HCT116 (cell line): Measurements from ENCODE around the gene SLC38A2. TPM values are rescaled to one million over a fixed set of nuclear protein-coding genes. Genes with fewer than 3 reads are reported as not detected.

ENCODE experiments used
- ATAC-seq: fragments of 200-7000 bp; cut with Tn5 transposase; 2 replicates; pipeline ENCODE4 v1.9.1; 2020; ENCODE audit warnings: mild to moderate bottlenecking, moderate library complexity
- BruUV-seq: library from RNA; stranded (reverse); fragments of 400-500 nt; replicated peaks from 2 replicates; lab custom pipeline; 2021; lab: Mats Ljungman, UMichigan
- CTCF ChIA-PET: fragments of 300-600 bp; sonication (Branson Sonifier 250); formaldehyde crosslinking; loops from one replicate; lab custom pipeline; 2021; ENCODE audit warnings: antibody characterized with exemption; lab: Charles Lee
- POLR2A ChIA-PET: fragments of 300-600, 350-600 bp; sonication (Branson Sonifier 250); formaldehyde crosslinking; loops from one replicate; lab custom pipeline; 2021; ENCODE audit warnings: antibody characterized with exemption; lab: Charles Lee
- RAD21 ChIA-PET, 2 experiments: fragments of 300-600 bp; sonication (Branson Sonifier 250); formaldehyde crosslinking; loops; one replicate each; lab custom pipeline; 2023; ENCODE audit warnings: low total read pairs in 2 of 2; ENCODE audit not compliant: uncharacterized antibody in 2 of 2, unreplicated experiment in 2 of 2, low non-redundant PET in 1 of 2; lab: Charles Lee
- DNase-seq: peaks from one replicate; pipeline ENCODE4 v3.0.0-alpha.2; 2010; ENCODE audit warnings: low read depth, low spot score
- H2AFZ ChIP-seq: fragments of 200-600 bp; shearing (Covaris generic), sonication (generic); 2 replicates; pipeline ENCODE4 v1.6.1; 2017; ENCODE audit warnings: low read depth, mixed run types, mixed read lengths, antibody characterized with exemption, low read length; ENCODE audit not compliant: poor library complexity, severe bottlenecking
- H3K27ac ChIP-seq: 2 replicates; pipeline ENCODE4 v1.5.1; 2012; ENCODE audit warnings: low read depth, low read length
- H3K27me3 ChIP-seq: fragments of 200-600 bp; sonication (generic); 2 replicates; pipeline ENCODE4 v1.6.1; 2016; ENCODE audit warnings: mixed run types, low read length, mixed read lengths; ENCODE audit not compliant: insufficient read depth
- H3K36me3 ChIP-seq, 2 experiments: fragments of 200-500 bp in 1 of 2; fragments of 200-600 bp in 1 of 2; sonication (Bioruptor generic) in 1 of 2; sonication (generic) in 1 of 2; 2 replicates each; pipeline versions ENCODE4 v1.5.1 to v1.6.1; 2014 to 2016; ENCODE audit warnings: low read length in 2 of 2, inconsistent platforms in 1 of 2, mixed read lengths in 1 of 2, mixed run types in 1 of 2; ENCODE audit not compliant: insufficient read depth in 2 of 2, control insufficient read depth in 1 of 2
- H3K4me1 ChIP-seq, 2 experiments: fragments of 200-600 bp in 1 of 2; sonication (generic) in 1 of 2; 2 replicates each; pipeline versions ENCODE4 v1.5.1 to v1.6.1; 2012 to 2017; ENCODE audit warnings: low read length in 2 of 2, inconsistent platforms in 1 of 2, mild to moderate bottlenecking in 1 of 2, mixed read lengths in 1 of 2, mixed run types in 1 of 2, moderate library complexity in 1 of 2; ENCODE audit not compliant: insufficient read depth in 2 of 2, control insufficient read depth in 1 of 2
- H3K4me2 ChIP-seq: fragments of 200-600 bp; sonication (generic); 2 replicates; pipeline ENCODE4 v1.6.1; 2017; ENCODE audit warnings: mixed run types, low read length, mixed read lengths
- H3K4me3 ChIP-seq, 2 experiments: fragments of 200-600 bp in 1 of 2; sonication (generic) in 1 of 2; replicated peaks in 1 of 2; 2 replicates each; pipeline ENCODE4 v1.5.1; 2011 to 2016; ENCODE audit warnings: low read length in 2 of 2, control low read depth in 1 of 2, low read depth in 1 of 2, mild to moderate bottlenecking in 1 of 2, mixed read lengths in 1 of 2, mixed run types in 1 of 2
- H3K79me2 ChIP-seq: fragments of 200-600 bp; sonication (generic); 2 replicates; pipeline ENCODE4 v1.6.1; 2017; ENCODE audit warnings: mild to moderate bottlenecking, mixed run types, low read length, moderate library complexity, mixed read lengths; ENCODE audit not compliant: insufficient read depth
- H3K9ac ChIP-seq: fragments of 200-600 bp; sonication (generic); 2 replicates; pipeline ENCODE4 v1.6.1; 2016; ENCODE audit warnings: low read length, mixed read lengths
- H3K9me2 ChIP-seq: fragments of 200-600 bp; sonication (generic), shearing (Covaris generic); 2 replicates; pipeline ENCODE4 v1.6.1; 2017; ENCODE audit warnings: mixed run types, mild to moderate bottlenecking, moderate library complexity; ENCODE audit not compliant: insufficient read depth
- H3K9me3 ChIP-seq, 2 experiments: fragments of 200-500 bp in 1 of 2; fragments of 200-600 bp in 1 of 2; sonication (Bioruptor generic) in 1 of 2; sonication (generic) in 1 of 2; 2 replicates each; pipeline ENCODE4 v1.6.1; 2014 to 2017; ENCODE audit warnings: low read length in 2 of 2, mixed read lengths in 2 of 2, inconsistent platforms in 1 of 2, low read depth in 1 of 2, mild to moderate bottlenecking in 1 of 2, mixed run types in 1 of 2, moderate library complexity in 1 of 2; ENCODE audit not compliant: control insufficient read depth in 1 of 2, insufficient read depth in 1 of 2
- H4K20me1 ChIP-seq: fragments of 200-600 bp; sonication (generic), shearing (Covaris generic); 2 replicates; pipeline ENCODE4 v1.6.1; 2017; ENCODE audit warnings: mixed run types, mild to moderate bottlenecking, moderate library complexity; ENCODE audit not compliant: insufficient read depth
- ATF3 ChIP-seq: IDR thresholded peaks from 2 replicates; pipeline ENCODE4 v1.6.1; 2012
- CEBPB ChIP-seq: IDR thresholded peaks from 2 replicates; pipeline ENCODE4 v1.6.1; 2012; ENCODE audit warnings: low read depth
- CTCF ChIP-seq, 3 experiments: fragments of 200-600 bp in 1 of 3; sonication (generic) in 1 of 3; IDR thresholded peaks in 2 of 3; conservative IDR thresholded peaks in 1 of 3; 2 replicates each; pipeline ENCODE4 v1.5.1; 2012 to 2017; ENCODE audit warnings: low read depth in 2 of 3, low read length in 2 of 3, antibody characterized with exemption in 1 of 3, borderline replicate concordance in 1 of 3, control low read depth in 1 of 3, mild to moderate bottlenecking in 1 of 3, mixed read lengths in 1 of 3, mixed run types in 1 of 3, moderate library complexity in 1 of 3; ENCODE audit not compliant: insufficient read depth in 1 of 3
- EGR1 ChIP-seq: IDR thresholded peaks from 2 replicates; pipeline ENCODE4 v1.6.1; 2012; ENCODE audit warnings: low read depth
- EZH2 ChIP-seq: fragments of 200-600 bp; sonication (generic); IDR thresholded peaks from 2 replicates; pipeline ENCODE4 v1.6.1; 2017; ENCODE audit warnings: antibody characterized with exemption, mixed run types
- EZH2phosphoT487 ChIP-seq: fragments of 200-600 bp; IDR thresholded peaks from 2 replicates; pipeline ENCODE4 v1.6.1; 2018; ENCODE audit warnings: antibody characterized with exemption, borderline replicate concordance
- FOSL1 ChIP-seq: IDR thresholded peaks from 2 replicates; pipeline ENCODE4 v1.6.1; 2012; ENCODE audit warnings: low read depth
- JUND ChIP-seq: IDR thresholded peaks from 2 replicates; pipeline ENCODE4 v1.6.1; 2012
- POLR2AphosphoS5 ChIP-seq: IDR thresholded peaks from 2 replicates; pipeline ENCODE4 v1.6.1; 2011; ENCODE audit warnings: mild to moderate bottlenecking, low read depth, low read length, moderate library complexity
- RAD21 ChIP-seq: IDR thresholded peaks from 2 replicates; pipeline ENCODE4 v1.6.1; 2012; ENCODE audit warnings: low read depth, mild to moderate bottlenecking
- REST ChIP-seq: IDR thresholded peaks from 2 replicates; pipeline ENCODE4 v1.6.1; 2012; ENCODE audit warnings: low read depth
- SRF ChIP-seq: IDR thresholded peaks from 2 replicates; pipeline ENCODE4 v1.6.1; 2012; ENCODE audit warnings: low read depth
- TCF7L2 ChIP-seq: IDR thresholded peaks from 2 replicates; pipeline ENCODE4 v1.7.0; 2011; ENCODE audit warnings: borderline replicate concordance, inconsistent platforms; ENCODE audit not compliant: insufficient read depth, insufficient read length; ENCODE audit errors: extremely low read depth
- YY1 ChIP-seq: IDR thresholded peaks from 2 replicates; pipeline ENCODE4 v1.6.1; 2011; ENCODE audit warnings: low read length, low read depth, moderate library complexity, mild to moderate bottlenecking; ENCODE audit not compliant: insufficient replicate concordance; ENCODE audit errors: extremely low read depth
- ZBTB33 ChIP-seq: IDR thresholded peaks from 2 replicates; pipeline ENCODE4 v1.6.1; 2011; ENCODE audit warnings: mild to moderate bottlenecking, low read length, moderate library complexity; ENCODE audit not compliant: insufficient replicate concordance; ENCODE audit errors: extremely low read depth
- intact Hi-C: fragments of 100-400 bp; cut with micrococcal nuclease; formaldehyde crosslinking; loops from 2 replicates; pipeline ENCODE4 v1.10.0; 2022
- total RNA-seq: library from RNA; stranded (reverse); gene quantifications from one replicate; pipeline ENCODE4 v1.2.1, GENCODE V29; 2021; ENCODE audit not compliant: unreplicated experiment

The SLC38A2 gene
- total RNA-seq, 1 experiment from 2014 or later: 1,049 TPM

GRCh38 chr12:46339051-46339450 is 33.5 kb downstream of the SLC38A2 start:
- ChIA-PET CTCF (no interaction called here), RAD21 (no interaction called here), POLR2A (no interaction called here)
- DNase-seq: no peak
- intact Hi-C loops: no loop called here
- Histone ChIP-seq H3K79me2 (no peaks in the 10 kb centered on the region), H3K36me3 (no peaks in the 10 kb centered on the region), H3K27me3 (no peaks in the 10 kb centered on the region), H3K9ac (no peak overlapping the region), H3K4me3 (no peak overlapping the region), H2AFZ (no peak overlapping the region), H4K20me1 (no peaks in the 10 kb centered on the region), H3K4me2 (no peak overlapping the region), H3K27ac (no peak overlapping the region), H3K4me1 (peaks cover 3 to 11% of the 10 kb centered on the region in 2 experiments; a peak in 3 of 4 replicates), H3K9me2 (no peaks in the 10 kb centered on the region), H3K9me3 (no peaks in the 10 kb centered on the region)
- TF ChIP-seq POLR2AphosphoS5: no peak
- no peak for TF ChIP-seq ZBTB33
- no peak; the same call in 1 of the 2 replicates for TF ChIP-seq REST
- TF ChIP-seq JUND: no peak
- no peak for TF ChIP-seq CEBPB
- no peak for TF ChIP-seq FOSL1
- TF ChIP-seq RAD21: no peak
- TF ChIP-seq SRF: no peak
- TF ChIP-seq EGR1: no peak
- TF ChIP-seq EZH2phosphoT487: no peak
- TF ChIP-seq YY1: no peak
- TF ChIP-seq TCF7L2: no peak
- no peak for TF ChIP-seq EZH2
- no peak for TF ChIP-seq ATF3
- TF ChIP-seq CTCF (IDR thresholded peaks at IDR 0.05 in 2 of 3, conservative IDR thresholded peaks at IDR 0.05 in 1 of 3; ENCODE audit: borderline replicate concordance in 1 of 3, insufficient read depth in 1 of 3, low read depth in 2 of 3, low read length in 2 of 3): no peak
- no TSS peak for BruUV-seq
- ATAC-seq: no peak
